Skeletal muscle cell (primary cell): ENCODE measurements around the gene PIWIL4.

ENCODE experiments used
- DNase-seq: peaks from one replicate; pipeline ENCODE4 v3.0.0-alpha.2; 2010; ENCODE audit warnings: low read depth
- H3K4me3 ChIP-seq: 2 replicates; pipeline ENCODE4 v1.5.1; 2011; ENCODE audit warnings: low read depth, mild to moderate bottlenecking, control low read depth, low read length, moderate library complexity

The PIWIL4 gene

DNA sequence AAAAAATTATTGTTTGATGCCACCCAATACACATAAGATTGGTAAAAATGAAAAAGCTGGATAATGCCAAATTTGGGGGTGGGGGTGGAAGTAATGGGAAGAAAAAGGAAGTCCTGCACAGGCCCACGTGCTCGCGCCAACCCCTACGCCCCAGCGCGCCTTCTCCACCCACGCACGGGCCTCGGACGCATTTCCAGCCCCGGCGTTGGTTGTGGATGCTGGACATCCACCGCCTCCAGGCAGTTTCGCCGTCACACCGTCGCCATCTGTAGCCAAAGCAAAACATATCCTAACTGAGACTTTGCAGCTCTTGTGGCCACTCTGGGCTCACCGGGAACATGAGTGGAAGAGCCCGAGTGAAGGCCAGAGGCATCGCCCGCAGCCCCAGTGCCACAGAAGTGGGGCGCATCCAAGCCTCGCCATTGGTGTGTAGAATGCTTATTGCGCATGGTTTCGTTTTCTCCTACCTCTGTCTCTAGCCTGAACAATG lies at the start of gene PIWIL4:
TSS of gene PIWIL4 (plus strand) at position 188 of the 490 bp plus-strand sequence. CDS start at position 339, 151 bp downstream.
- no peak for DNase-seq
- no peak within 1 kb of the TSS for H3K4me3 ChIP-seq

DNA sequence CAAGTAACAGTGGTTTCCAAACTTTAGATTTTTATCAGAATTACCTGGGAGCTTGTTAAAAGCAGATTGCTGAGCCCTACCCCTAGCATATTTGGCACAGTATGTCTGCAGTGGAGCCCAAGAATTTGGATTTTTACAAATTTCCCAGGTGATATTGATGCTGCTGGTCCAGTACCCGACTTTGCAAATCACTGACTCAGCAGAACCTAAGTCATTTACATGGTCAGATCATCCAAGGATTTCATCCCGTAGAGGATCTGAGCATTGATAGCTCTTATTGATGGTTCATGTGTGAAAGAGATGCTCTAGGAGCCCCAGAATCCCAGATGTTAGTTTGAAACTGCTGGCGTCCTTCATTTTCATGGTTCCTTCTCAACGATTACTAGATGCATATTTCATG lies 48.9 kb upstream of the PIWIL4 start:
- no peak overlapping the region for H3K4me3 ChIP-seq
- no peak for DNase-seq

DNA sequence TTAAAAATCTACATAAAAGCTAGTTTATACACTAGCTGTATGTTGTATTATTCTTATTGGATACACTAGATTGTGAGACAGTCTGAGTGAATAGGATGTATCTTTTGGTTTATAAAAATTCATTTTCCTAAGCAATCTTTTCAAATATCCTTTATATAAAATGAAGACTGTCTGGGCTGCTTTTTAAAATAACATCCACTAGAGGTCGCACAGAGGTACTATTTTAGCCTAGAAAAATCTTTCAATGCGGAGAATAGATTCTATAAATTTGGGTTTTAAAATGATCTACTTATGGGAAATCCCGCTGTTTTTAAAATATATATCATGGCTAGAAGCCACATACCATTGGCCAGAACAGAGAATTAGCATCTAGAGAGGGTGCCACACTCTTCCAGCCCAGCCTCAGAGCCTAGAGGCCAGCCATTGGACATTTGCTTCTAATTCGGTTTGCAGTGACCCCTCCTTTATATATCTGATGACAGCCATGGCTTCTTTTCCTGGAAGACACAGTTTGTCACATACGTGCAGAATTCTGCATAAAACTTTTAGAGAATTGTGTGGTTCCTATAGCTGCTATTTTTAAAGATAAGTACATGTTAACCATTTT lies 47.6 kb upstream of the PIWIL4 start:
- no peak for DNase-seq
- no peak overlapping the region for H3K4me3 ChIP-seq

DNA sequence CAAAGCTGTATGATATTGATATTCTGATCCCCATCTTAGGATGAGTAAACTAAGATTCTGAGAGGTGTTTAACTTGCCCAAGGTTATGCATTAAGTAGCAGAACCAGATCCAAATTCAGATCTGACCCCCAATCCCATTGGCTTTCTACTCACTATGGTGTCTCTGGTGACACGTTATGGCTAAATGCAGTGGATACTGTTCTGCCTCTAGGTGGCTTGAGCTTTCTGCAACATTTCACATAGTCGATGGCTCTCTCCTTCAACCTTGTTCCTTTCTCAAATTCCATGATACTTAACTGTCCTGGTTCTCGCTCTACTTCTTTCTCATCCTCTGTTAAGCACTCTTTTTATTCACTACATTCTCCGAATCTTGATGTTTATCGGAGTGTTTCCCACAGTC lies 45.5 kb upstream of the PIWIL4 start:
- no peak for DNase-seq
- no peak overlapping the region for H3K4me3 ChIP-seq

DNA sequence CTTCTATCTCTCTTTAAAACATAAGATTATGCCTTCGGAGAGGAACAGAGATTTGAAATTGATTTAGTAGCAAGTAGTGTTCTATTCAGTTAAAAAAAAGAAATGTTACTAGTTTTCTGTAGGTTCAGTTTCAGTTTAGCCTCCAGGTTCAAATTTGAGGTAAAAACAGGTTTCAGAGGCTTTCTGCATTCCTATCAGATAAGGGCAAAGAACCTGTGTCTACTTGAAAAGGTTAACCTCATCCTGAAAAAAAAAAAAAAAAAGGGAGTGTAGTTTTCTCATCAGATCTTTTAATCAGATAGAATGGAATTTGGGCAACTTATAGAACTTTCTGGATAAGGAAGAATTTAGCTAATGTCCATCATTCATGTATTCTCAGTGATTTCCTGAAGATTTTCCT lies 42.8 kb upstream of the PIWIL4 start:
- no peak for DNase-seq
- H3K4me3 ChIP-seq = no peak overlapping the region

DNA sequence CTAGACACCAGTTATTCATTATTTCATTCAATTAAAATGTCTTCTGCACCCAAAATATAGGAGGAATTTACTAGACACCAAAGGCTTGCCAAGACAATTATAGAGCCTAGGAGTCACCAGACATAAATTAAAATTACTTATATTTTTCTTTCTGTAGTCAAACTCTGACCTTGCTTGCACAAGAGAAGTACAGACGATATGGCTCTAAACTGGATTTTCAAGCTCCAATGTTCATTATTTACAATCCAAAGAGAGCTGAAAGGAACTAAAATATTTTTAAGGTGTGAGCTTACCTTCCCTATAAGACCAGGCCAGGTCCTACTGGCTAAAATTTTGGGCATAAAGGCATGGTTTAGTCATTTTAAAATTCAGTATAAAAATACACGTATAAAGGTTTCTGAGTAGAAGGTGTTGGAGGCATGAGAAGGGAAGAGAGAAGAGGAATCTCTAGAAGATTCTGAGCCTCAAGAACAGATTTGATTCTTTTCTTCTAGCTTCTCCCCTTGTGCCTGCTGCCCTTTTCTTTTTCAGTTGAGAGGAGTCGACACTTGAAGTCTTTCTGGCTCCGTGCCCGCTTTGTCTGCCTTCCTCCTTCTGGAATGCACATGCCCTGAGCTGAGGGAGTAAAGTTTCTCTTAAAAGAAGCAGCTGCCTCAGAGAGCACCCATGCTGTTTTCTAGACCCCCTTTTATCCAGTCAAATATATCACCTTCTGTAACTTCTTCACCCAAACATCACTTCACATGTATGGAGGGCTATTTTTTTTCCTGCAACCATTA lies 41.4 kb upstream of the PIWIL4 start:
- no peak overlapping the region for H3K4me3 ChIP-seq
- peak; percentile 49 for DNase-seq

DNA sequence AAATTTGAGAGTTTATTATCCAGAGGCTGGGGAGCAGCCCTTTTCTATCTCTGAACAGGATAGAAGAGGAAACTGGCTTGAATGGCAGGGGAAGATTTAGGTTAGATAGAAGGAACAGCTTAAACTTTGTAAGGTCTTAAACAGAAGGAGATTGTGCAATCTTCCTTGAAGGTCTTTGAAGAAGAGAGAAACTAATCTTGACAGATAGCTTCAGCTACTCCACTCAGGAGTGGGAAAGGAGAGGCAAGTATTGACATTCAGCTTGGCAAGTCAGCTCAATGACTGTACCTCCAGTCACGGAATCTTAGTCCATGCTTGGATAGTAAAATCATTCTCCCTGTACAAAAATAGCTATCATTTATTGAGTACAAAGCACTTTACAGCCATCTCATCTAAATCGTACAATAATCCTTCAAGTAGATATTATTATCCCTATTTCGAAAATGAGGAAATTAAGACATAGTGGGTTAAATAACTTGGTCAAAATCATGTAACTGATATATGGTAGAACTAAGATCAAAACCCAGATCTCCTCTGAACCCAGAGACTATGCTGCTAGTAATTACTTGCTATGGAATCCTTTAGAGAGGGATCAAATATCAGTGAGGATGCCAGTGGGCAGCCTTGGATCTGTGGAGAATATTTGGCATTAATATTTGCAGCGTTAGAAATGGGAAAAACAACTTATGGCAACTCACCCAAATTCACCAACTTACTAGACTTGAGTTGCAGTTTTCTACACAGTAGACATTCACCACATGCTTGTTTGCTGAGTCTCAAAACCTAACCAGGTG lies 40.3 kb upstream of the PIWIL4 start:
- no peak for DNase-seq
- no peak overlapping the region for H3K4me3 ChIP-seq

DNA sequence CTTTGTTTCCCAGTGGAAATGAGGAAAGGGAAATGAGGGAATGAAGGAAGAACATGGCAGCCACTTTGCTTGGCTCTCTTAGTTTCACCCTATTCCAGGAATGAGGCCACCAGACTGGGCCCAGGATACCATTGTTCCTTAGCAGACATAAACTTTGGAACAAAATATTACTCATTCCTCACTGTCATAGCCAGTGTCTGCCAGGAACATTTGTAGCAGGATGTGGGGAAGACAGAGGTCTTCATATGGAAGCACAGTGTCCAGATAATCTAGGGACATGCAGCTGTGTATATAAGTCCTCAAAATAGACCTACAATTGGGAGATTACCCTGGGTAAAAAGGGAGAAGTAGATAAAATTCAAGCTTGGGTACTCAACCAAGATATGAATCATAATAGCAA lies 38.6 kb upstream of the PIWIL4 start:
- H3K4me3 ChIP-seq = no peak overlapping the region
- no peak for DNase-seq

DNA sequence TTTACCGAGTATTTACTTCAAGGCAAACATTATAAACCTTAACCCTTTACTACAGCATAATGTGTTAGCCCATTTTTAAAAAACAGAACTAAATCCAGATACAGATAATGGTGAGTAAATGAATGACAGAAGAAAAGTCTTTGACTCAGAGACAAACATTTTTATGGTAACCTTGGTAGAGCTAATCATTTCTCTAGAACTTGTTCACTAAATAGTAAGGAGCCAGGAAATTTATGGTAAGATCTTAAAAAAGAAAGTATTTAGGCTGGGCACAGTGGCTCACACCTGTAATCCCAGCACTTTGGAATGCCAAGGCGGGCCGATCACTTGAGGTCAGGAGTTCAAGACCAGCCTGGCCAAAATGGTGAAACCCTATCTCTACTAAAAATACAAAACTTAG lies 35.0 kb upstream of the PIWIL4 start:
- H3K4me3 ChIP-seq = no peak overlapping the region
- no peak for DNase-seq

DNA sequence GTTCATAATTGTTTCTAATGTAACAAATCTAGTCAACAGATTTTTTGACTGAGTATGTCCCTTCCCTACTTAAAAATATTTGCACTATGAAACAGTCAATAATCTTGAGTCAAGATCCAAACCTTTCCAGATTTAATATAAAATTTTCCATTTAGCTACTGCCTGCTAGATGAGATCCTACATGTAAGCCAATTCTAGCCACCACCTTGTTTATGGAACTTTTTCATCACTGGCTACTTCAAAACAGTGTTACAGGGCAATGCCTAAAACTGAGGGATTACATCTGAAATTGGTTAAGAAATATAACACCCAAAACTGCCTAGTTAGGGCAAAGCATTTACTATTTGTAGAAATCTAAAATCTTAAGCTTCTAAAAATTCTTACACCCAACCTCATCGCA lies 34.0 kb upstream of the PIWIL4 start:
- H3K4me3 ChIP-seq = no peak overlapping the region
- no peak for DNase-seq

DNA sequence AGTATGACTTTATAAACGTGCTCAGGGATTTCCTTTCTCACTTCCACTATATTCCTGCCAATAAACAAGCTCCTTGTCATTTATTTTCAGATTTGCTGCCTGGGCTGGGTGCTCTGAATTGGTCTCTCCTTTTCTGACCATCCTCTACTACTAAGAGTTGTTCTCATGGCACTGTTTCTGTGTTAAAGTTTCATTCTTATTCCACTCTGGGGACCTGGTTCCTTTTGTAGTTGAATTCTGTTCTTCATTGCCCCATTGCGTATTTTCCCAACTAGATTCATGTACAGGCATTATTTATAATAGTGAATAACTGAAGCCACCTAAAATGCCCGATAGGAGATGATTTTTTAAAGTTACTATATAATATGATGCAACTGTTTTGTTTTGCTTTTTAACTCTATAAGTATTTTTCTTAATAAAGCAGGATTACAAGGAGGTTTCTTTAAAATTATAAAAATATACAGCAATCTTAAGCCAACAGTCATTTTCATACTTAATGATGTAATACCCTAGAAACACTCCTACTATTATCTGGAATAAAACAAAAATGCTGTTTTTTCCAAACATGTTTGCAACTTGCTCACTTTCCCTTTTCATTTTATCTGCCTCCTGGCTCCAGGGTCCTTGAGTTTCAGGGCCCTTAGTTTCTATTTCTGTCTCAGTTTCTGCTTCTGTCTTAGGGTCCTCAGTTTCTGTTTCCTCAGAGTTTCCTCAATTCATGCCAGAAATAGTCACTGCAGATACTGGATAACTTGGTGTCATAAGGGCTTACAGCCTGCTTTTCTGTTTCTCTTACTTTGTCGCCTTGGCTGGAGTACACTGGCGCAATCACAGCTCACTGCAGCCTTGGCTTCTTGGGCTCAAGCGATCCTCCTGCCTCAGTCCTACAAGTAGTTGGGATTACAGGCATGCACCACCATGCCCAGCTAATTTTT lies 33.2 kb upstream of the PIWIL4 start:
- no peak for DNase-seq
- no peak overlapping the region for H3K4me3 ChIP-seq

DNA sequence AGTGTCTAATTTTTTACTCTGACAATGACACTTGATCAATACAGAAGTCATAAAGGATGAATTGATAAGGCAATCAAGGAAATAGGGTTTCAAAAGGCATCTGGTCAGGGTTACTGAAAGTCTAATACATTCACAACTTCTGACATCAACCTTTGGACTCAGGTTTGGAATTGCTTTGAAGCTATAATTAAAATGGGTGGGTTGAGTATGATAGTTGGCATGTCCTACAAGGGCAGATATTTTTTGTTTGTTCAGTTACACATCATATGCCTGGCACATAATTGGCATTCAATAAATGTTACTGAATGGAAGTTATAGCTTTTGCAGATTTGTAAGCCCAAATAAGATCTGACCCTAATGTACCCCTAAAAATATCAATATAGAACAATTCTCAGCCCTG lies 30.8 kb upstream of the PIWIL4 start:
- no peak for DNase-seq
- H3K4me3 ChIP-seq = no peak overlapping the region

DNA sequence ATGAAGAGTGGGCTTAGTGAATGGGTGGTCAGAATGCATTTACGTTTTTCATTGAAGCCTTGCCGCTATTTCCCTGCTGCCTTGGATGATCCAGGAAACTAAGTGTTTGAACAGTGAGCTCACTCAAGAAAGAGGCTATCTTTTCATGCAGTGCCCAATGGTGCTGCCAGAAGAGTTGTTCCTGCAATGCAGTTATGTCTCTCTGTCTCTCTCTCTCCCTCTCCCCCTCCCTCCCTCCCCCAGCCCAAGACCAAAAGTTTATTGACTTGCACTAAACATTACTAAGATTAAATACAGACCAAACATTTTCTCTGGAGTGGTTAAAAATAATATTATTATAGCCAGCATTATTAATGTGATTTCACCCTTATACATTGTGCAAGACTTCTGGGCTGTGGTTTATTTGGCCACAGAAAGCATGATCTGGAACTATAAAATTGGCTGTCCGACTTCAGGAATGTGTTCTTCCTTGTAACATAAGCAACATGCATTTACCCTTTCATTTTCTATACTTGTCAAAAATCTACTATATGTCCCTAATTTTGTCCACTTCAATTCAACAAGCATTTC lies 30.1 kb upstream of the PIWIL4 start:
- no peak overlapping the region for H3K4me3 ChIP-seq
- peak; percentile 54 for DNase-seq

DNA sequence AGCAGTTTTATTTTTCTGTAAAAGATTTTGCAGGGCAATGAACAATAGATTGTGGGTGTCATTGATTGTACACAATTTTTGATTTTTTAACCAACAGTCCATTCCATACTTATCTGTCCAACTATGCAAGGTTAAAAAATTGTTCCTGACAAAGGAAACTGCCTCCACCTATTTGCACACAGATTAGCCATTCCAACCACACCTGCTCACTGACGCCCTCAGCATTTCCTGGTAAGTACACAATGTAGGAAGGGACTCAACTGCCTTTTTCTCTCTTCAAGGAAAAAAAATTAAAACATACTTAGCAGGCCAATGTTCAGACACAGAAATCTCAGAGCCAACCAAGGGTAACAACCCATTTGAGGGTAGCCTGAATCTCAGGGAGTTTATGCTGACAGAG lies 27.7 kb upstream of the PIWIL4 start:
- no peak for DNase-seq
- no peak overlapping the region for H3K4me3 ChIP-seq

DNA sequence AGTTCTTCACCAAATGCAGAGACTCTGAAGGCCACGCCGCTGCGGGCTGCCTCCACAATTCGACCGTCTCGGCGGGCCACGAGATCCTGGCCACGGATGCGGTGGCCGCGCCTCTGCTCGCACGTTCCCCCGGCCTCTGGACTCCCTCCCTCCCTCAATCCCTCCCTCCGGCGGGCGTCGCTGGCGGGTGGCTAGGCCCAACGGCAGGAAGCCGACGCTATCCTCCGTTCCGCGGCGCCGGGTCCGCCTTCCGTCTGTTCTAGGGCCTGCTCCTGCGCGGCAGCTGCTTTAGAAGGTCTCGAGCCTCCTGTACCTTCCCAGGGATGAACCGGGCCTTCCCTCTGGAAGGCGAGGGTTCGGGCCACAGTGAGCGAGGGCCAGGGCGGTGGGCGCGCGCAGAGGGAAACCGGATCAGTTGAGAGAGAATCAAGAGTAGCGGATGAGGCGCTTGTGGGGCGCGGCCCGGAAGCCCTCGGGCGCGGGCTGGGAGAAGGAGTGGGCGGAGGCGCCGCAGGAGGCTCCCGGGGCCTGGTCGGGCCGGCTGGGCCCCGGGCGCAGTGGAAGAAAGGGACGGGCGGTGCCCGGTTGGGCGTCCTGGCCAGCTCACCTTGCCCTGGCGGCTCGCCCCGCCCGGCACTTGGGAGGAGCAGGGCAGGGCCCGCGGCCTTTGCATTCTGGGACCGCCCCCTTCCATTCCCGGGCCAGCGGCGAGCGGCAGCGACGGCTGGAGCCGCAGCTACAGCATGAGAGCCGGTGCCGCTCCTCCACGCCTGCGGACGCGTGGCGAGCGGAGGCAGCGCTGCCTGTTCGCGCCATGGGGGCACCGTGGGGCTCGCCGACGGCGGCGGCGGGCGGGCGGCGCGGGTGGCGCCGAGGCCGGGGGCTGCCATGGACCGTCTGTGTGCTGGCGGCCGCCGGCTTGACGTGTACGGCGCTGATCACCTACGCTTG lies 23.2 kb upstream of the PIWIL4 start, which contains the start of gene FUT4:
TSS of gene FUT4 (plus strand) at position 227 of the 951 bp plus-strand sequence. CDS start at position 440, 213 bp downstream.
- peak within 1 kb of the TSS; percentile 59 for H3K4me3 ChIP-seq
- DNase-seq = peak; percentile 47

DNA sequence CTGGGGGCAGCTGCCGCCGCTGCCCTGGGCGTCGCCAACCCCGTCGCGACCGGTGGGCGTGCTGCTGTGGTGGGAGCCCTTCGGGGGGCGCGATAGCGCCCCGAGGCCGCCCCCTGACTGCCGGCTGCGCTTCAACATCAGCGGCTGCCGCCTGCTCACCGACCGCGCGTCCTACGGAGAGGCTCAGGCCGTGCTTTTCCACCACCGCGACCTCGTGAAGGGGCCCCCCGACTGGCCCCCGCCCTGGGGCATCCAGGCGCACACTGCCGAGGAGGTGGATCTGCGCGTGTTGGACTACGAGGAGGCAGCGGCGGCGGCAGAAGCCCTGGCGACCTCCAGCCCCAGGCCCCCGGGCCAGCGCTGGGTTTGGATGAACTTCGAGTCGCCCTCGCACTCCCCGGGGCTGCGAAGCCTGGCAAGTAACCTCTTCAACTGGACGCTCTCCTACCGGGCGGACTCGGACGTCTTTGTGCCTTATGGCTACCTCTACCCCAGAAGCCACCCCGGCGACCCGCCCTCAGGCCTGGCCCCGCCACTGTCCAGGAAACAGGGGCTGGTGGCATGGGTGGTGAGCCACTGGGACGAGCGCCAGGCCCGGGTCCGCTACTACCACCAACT lies 22.4 kb upstream of the PIWIL4 start:
- no peak for DNase-seq
- H3K4me3 ChIP-seq = peak overlapping the region; percentile 59
